OCI-LY1 (cell line): ENCODE measurements around the gene MCTP1.

Experiments
- CTCF ChIP-seq: fragments of 200-600 bp; sonication (generic), shearing (Covaris generic); IDR thresholded peaks from 2 replicates; pipeline ENCODE4 v1.5.1; 2017; ENCODE audit warnings: mild to moderate bottlenecking, antibody characterized with exemption, low read length, moderate library complexity, mixed read lengths
- EZH2 ChIP-seq: fragments of 200-600 bp; sonication (generic), shearing (Covaris generic); IDR thresholded peaks from 2 replicates; pipeline ENCODE4 v1.8.0; 2017; ENCODE audit warnings: borderline replicate concordance, mixed run types, mild to moderate bottlenecking, antibody characterized with exemption, low read length, moderate library complexity, mixed read lengths

- TF ChIP-seq CTCF (no peak), EZH2 (no peak)
Measured at GRCh38 chr5:94709277-94709676, 575.6 kb downstream of the MCTP1 start.
